GM18519 (cell line): ENCODE measurements around the gene WDR76.
"Not testable (repeated sequence)": the region's sequence is repeated elsewhere in the genome, so short reads cannot be mapped to it uniquely, and the experiment has no call there.

ENCODE experiments used
- ATAC-seq: cut with Tn5 transposase; IDR thresholded peaks from one replicate; pipeline ENCODE4 v1.9.1; 2021; ENCODE audit warnings: mild to moderate bottlenecking, moderate library complexity; ENCODE audit not compliant: unreplicated experiment, low FRiP score

WDR76 gene

DNA sequence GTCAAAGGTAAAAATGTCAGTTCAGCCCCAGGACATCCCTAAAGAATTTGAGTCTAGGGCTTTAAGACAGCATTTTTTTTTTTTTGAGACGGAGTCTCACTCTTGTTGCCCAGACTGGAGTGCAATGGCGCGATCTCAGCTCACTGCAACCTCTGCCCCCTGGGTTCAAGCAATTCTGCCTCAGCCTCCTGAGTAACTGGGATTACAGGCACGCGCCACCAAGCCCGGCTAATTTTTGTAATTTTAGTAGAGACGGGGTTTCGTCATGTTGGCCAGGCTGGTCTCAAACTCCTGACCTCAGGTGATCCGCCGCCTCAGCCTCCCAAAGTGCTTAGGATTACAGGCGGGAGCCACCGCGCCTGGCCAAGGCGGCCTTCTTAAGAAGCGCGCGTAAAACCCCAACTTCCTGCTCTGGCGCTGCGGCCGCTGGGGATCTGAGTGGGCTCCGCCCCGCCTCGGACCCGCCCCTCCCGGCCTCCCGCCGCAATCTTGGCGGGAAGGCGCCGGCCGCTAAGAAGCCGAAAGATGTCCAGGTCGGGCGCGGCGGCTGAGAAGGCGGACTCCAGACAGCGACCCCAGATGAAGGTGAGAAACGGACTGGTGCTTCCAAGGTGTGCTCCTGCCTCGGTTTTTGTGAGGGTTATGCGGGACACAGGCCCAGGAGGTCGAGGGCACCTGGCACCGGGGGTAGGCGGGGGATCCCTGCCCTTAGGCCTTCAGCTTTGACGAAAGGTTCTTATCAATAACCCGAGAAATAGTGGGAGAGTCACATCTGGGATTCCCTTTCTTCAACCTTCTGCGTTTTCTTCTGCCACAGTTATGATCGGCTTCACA is at the start of gene WDR76:
Gene WDR76 (plus strand): TSS at position 495 of the 834 bp plus-strand sequence. CDS start 31 bp downstream, at position 526.
- no peak for ATAC-seq

DNA sequence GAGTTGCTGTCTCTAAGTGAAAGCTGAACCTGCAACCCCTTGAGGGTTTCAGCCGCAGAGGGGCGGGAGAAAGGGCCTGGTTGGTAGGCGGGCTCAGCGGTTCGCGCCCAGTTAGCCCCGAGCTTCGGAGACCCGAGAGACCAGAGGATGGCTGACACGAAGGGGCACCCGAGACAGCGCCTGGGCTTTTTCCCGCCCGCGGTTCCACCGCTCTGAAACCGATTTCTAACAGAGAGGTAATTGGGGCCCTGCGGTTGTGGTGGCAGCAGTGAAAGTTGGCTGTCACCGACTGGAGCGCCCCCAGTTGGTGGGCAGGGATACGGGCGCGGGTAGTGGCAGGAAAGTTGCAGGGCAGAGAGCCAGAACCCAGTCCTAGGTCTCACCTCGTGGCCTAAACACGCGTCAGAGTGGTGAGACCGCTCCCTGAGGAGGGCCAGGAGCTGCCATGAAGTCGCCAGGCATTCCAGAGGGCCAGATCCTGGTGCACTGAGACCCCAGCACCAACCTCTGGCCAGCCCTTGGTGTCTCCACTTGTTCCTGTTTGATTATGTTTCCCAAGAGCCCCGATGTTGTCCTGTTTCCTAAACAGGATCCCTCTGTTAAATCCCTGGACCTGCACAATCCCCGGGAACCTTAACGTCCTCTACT is 49.4 kb upstream of the WDR76 start:
- peak; percentile 39 for ATAC-seq

DNA sequence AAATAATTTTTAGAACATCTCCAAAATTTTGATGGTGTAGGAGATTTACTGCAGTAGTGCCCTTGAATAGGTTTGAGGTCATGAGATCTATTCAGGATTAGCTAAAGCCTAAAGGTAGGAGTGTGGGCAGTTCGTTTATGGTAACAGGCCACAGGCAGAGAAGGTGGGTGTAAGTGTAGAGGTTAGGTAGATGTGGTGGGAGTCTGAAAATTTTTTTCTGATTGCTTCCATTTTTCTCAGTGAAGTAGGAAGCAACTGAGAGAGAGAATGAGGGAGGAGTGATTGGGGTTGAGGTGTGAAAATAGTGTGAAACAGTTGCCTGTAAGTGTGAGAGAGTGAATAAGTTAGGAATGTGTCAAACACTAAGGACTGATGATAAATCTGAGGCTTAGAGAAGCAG is 47.8 kb upstream of the WDR76 start:
- ATAC-seq, result no peak

DNA sequence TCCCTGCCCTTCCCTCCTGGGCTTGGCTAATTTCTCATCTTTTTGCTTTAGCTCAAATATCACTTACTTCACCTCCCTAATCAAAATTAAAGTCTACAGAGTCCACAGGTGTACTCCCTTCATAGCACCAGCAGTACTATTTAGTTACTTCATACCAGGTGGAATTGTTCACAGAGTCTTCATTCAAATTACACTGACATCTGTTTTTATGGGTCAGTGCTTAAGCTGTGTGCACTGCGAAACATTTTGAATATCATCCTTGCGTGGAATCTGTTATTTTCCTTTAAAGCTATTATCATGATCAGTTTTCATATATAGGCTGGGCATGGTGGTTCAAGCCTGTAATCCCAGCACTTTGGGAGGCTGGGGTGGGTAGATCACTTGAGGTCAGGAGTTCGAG is 37.4 kb upstream of the WDR76 start:
- no peak for ATAC-seq

DNA sequence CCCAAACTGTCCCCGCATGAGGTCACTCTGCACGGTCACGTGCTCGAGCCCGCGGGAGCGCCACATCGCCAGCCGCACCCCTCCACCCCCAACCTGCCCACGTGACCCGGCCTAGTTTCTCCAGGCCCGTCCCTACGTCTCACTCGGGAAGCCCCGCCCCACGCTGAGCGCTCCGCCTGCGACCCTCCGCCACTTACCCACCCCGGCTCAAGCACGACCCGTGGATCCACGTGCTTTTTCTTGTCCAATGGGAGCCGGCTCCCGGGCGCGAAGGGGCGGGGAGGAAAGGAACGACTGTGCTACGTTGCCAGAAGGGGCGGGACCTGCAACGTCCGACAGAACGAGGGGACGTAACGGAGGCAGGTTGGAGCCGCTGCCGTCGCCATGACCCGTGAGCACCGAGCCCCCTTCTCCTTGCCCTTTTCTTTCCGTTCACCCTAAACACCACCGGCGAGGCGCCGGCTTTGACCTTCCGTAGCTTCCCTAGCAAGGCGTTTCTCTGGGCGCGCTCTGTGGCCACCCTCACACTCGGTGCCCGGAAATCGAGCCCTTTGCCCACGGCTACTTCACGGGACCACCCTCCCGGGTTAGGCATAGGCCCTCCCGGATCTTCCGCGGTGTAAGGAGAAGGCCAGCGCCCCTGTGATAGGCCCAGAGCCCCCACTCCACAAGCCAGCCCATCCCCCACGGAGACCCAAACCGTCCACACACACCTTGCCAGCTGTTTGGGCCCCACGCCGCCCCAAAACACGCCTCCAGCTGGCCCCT is 34.6 kb upstream of the WDR76 start, which contains the start of gene SERF2:
Gene SERF2 (plus strand): TSS at position 328 of the 768 bp plus-strand sequence. CDS start 57 bp downstream, at position 385.
- peak; percentile 81 for ATAC-seq

DNA sequence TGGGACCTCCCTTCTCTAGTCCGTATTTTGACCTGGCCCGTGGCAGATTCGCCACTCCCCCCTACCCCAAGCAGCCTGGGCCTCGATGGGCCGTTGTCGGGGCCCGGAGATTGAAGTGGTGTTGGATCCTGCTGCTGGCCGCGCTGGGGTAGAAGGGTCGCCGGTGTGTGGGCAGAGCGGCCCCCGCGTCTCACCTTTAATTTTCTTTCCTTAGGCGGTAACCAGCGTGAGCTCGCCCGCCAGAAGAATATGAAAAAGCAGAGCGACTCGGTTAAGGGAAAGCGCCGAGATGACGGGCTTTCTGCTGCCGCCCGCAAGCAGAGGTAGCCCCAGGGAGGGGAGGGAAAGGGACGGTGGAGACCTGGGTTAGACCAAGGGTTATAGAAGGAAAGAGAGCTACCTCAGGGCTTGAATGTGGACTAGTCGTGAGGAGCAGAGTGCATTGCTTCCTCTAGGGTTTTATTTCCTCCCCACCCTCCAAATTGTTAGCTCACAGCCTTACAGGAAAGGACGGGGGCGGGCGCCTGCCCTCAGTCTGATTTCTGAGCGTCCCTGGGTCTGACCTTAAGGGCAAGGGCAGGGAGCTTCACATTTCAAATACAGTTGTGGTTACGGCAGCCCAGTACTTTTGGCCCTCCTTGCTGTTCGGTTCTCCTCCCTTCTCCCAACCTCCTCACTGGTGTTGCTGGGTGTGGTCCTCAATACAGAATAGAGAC is 33.9 kb upstream of the WDR76 start:
- ATAC-seq, result no peak

DNA sequence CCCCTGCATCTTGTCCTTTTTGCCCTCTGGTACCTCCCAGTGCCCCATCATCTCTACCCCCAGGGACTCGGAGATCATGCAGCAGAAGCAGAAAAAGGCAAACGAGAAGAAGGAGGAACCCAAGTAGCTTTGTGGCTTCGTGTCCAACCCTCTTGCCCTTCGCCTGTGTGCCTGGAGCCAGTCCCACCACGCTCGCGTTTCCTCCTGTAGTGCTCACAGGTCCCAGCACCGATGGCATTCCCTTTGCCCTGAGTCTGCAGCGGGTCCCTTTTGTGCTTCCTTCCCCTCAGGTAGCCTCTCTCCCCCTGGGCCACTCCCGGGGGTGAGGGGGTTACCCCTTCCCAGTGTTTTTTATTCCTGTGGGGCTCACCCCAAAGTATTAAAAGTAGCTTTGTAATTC is 33.2 kb upstream of the WDR76 start:
- no peak for ATAC-seq

DNA sequence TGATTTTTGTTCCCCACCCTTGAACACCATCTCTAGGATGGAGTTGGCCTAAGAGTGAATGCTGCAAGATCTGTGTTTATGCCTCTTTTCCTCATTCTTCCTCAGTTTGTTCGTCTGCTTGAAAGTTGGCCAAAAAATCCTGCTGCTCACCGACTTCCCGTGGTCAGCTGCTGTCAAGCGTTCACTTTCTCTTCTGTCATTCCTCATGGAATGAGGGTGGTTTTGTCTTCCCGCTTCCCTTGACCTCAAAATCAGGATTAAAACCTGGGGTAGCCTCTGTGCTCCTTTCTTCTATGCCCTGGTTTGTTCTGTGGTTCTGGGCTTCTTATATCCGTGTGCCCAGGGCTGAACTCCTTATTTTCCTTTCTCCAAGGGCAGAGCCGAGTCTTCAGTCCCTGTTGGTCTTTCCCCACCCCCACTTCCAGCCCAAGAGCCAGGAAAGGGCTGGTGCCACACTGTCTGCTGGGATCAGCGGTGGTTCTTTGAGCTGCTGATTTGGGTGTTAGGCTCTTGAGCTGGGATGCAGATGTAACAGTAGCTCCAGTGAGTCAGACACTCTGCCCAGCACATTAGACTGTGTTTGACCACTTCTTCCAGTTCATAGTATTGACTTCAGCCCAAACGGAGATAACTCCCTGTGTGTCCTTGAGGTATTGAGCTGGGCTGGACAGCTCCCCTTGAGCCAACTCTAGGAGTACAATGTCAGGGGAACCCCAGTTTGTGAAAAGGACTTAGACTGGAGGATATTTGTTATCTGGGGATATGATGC is 32.3 kb upstream of the WDR76 start:
- no peak for ATAC-seq

DNA sequence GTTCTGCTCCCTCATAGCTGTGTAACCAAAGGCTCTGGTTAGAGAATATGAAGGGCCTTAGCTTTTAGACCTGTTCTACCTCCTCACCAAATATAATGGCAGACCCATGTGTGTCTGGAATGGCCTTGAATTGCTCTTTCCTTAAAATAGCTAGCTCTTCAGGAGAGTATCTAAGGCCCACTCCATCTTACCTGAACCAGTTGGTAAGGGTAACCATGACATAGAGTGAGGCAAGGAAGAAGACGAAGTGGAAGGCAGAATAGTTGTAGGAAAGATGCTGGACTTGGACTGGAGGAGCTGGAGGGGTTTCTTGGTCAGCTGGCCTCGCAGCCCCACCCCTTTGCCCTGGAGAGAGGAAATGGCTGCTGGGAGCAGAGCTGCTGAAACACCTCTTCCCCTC is 31.6 kb upstream of the WDR76 start:
- no peak for ATAC-seq

DNA sequence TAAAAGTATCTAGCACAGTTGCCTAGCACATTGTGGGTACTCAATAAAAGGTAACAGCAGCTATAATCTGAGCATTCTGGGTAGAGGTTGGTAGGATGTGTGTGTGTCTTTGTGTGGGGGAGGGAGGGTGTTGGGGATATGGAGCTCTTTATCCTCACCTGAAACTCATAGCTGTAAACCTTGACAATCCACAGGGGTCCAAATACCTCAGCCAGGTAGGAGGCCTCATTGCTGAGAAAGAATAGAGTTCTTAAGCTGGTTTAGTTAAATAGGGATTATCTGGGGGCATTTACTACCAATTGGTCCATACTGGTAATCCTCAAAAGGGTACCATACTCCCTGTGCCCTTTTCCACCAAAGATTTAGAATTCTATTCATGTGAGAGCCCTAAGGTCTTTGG is 30.8 kb upstream of the WDR76 start:
- no peak for ATAC-seq

DNA sequence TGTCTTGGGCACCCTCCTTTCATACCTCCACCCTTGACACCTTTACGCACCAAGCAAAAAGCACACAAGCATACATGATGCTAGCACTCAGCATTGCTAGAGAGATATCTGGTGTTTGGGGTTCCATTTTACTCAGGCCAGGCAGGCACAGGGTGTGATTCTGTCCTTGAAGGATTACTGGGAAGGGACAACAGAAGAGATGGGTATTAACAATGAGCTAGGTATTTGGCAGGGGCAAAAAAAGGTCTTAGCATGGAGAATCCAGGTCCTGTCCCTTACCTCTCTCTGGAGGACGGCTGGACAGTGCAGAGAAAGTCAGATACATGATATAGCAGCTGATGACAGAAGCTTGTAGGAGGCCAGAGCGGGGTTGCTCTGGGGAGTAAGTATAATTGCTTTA is 30.2 kb upstream of the WDR76 start:
- no peak for ATAC-seq

DNA sequence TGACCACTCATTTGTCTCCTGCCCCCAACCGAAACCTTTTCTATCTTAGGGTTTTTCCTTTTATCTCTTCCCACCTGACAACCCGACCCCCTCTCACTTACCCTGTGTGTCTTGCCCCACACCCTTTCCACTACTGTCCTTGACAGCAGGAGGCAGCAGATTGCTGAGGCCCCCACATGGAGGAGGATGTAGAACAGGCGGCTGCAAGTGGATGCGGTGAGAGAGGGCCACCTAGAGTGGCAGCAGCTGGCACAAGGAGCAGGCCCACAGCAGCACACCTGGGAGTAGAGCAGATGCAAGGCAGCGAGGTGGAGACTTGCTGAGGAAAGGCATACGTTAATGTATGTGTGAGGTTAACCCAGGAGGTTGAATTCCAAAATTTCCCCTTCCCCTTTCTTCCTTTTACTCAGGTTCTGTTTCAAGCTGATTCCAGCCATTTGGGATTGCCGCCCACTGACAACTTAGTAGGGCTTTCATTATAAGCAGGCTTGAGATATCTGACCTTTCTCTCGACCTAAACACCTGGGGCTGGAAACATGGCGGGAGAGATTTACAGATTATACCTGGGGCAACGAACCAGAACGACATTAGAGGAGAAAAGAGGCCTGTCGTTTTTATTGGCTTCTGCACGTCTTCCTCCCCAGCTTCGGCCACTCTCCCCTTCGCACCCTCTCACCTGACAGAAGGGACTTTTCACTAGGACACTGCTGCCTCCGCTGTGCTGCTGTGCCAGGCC is 27.4 kb upstream of the WDR76 start:
- ATAC-seq, result no peak

DNA sequence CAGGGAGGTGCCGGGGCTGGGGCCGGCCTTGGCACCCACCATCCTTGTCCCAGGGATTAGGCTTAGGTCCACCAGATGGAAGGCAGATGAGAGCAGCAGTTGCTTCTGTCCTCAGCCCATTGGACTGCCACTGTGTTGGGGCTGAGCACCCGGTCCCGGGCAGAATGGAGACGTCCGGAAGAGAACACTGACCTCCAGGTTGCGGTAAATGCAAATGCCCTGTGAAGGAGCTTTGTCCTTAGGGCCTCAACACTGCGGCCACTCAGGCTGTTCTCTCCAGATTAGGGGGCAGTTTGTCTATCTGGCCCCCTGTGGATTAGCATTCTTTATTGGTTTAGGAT is 26.9 kb upstream of the WDR76 start, which contains the start of gene SERINC4:
Gene SERINC4 (minus strand): TSS at position 276 of the 341 bp plus-strand sequence. CDS start 234 bp downstream, at position 42.
- ATAC-seq, result no peak

DNA sequence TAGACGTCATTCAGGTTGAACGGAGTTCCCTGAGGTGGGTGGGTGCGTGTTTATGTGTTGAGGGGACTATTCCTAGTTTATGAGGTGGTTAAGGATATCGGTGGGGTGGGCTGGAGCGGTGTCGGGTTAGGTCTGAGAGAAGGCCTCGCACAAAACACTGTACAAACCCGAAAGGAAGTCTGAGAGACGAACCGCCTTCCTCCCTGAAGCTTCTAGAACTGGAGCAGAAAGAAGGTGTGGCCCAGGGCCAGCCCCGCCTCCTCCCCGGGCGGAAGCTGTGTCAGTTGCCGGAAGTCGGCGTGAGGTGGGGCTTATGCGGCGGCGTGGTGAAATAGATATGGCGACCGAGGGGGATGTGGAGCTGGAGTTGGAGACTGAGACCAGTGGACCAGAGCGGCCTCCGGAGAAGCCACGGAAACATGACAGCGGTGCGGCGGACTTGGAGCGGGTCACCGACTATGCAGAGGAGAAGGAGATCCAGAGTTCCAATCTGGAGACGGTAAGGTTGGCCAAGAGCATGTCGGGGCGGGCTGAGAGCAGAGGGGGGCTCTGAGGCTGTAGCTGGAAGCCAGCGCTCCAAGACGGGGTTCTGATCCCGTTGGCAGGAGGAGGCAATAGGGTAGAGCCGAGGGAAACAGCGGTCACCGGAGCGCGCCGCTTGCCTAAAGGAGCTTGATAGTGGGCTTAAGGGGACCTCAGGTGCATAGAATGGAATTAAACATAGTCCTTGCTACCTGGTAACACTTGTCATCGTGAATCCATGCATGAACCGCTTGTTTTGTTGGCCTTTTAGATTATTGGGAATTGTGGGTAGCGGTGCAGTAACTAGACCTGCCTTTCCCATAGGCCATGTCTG is 26.3 kb upstream of the WDR76 start, which contains the start of gene HYPK:
Gene HYPK (plus strand): TSS at position 314 of the 856 bp plus-strand sequence. CDS start 24 bp downstream, at position 338.
- ATAC-seq, result peak; percentile 50

DNA sequence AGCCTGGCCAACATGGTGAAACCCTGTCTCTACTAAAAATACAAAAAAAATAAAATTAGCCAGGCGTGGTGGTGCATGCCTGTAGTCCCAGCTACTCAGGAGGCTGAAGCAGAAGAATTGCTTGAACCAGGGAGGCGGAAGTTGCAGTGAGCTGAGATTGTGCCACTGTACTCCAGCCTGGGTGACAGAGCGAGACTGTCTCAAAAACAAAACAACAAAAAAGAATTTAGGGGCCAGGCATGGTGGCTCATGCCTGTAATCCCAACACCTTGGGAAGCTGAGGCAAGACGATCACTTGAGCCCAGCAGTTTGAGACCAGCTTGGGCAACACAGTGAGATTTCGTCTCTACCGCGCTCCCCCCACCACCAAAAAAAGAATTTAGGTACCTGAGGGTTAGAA is 24.1 kb upstream of the WDR76 start:
- ATAC-seq, result not testable (repeated sequence)

DNA sequence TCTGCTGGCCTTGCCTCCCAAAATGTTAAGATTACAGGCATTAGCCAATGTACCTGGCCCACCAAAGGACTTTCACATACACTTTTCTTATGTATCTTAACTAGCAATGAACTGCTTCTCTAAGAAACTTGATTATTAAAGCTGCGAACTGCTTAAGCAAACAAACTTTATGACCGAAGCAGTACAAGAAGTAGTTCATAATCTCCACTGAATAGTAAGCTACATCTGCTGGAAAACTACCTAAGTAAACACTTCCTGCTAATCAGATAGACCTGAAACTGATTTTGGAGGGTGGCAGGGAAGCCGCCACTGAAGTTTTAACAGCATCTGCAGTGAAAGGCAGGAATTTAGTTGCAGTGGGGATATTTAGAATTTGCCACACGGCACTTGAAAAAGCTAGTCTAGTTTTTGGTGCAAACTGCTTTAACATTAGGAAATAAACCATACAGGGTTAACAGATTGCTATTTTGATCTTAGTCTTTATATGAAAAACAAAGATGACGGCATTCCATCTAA is 18.3 kb upstream of the WDR76 start:
- ATAC-seq, result no peak

DNA sequence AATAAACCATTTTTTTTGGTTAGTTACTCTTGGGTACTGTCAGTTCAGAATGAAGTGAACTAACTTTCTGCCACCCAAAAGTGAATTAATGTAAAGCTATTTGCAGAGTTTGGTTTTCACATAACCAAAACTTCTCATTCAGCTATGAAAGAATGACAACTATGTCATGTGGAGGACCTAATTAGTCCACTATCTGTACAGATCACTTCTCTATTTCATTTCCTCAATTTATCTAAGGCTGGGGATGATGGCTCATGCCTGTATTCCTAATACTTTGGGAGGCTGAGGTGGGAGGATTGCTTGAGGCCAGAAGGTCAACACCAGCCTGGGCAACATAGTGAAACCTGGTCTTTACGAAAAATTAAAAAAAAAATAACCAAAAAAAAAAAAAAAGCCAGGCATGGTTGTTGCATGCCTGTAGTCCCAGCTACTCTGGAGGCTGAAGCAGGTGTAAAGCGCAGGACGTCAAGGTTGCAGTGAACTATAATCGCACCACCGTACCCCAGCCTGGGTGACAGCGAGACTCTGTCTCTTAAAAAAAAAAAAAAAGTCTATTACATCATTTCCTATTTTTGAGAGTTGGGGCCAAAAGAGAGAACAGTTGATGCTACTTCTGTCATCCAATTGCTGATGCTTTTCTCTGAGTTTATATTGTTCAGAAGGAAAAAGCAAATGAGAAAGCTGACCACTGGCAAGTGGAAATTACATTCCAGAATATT is 17.7 kb upstream of the WDR76 start:
- ATAC-seq, result peak; percentile 59
